RWPE1 (cell line): ENCODE results near the gene PPP1R11.

Experiments
- CTCF ChIA-PET: fragments of 350-600 bp; sonication (Branson Sonifier 250); formaldehyde crosslinking; extraction: SDS; loops from one replicate; lab custom pipeline; 2021; lab: Yijun Ruan, JAX
- POLR2A ChIA-PET: fragments of 400-600 bp; formaldehyde crosslinking; extraction: SDS; loops from one replicate; lab custom pipeline; 2020; ENCODE audit warnings: antibody characterized with exemption; ENCODE audit not compliant: low non-redundant PET; lab: Yijun Ruan, JAX
- DNase-seq: peaks from one replicate; pipeline ENCODE4 v3.0.0; 2012; ENCODE audit warnings: low spot score
- H3K27ac ChIP-seq: fragments of 450-650 bp; 2 replicates; pipeline ENCODE4 v1.5.1; 2017
- CTCF ChIP-seq: fragments of 450-650 bp; conservative IDR thresholded peaks from 2 replicates; pipeline ENCODE4 v1.5.1; 2017; ENCODE audit warnings: low read depth, mild to moderate bottlenecking

The PPP1R11 gene

DNA sequence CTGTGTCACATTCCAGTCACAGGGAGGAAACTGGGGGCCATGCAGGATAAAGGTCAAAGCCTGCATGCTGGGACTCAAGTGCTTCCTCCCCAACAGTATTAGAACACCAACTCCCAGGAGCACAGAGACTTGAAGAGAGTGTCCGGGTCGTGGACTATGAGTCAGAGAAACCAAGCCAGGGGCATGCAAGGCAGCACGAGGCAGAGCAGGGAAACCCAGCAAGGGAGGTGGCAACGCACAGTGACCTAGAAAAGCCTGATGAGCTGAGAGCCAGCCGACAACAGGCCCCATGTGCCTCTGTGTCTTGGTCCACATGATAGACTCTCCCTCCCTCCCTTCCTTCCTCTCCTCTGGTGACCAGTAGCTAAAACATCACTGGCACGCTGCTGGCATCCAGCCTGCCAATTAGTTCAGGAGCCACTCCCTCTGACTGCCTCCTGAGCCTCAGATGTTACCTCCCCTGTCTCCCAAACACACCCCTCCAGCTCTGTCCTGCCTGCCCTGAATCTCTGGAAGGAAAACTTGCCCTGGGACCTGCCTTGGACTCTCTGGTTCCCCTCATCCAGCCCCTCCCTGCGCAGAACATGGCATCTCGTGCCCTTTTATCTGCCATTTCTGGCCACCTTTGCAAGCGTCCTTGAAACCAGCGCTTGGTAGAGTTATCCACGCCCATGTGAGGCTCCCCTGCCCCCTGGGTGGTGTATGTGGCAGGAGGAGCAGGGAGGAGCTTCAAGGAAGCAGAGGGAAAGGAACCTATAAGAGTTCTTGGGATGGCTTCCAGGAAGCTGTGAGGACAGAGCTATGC lies 24.8 kb downstream of the PPP1R11 start:
- DNase-seq: peak; percentile 78
- TF ChIP-seq CTCF: no peak
- POLR2A ChIA-PET: no interaction called here
- CTCF ChIA-PET: interaction anchor here (0.6 to 1.0 kb wide), 2 partner anchors 39 to 78 kb away, joined by 3 to 6 read pairs; no protein-coding TSS in a partner anchor
- H3K27ac ChIP-seq: peak overlapping the region; percentile 44

DNA sequence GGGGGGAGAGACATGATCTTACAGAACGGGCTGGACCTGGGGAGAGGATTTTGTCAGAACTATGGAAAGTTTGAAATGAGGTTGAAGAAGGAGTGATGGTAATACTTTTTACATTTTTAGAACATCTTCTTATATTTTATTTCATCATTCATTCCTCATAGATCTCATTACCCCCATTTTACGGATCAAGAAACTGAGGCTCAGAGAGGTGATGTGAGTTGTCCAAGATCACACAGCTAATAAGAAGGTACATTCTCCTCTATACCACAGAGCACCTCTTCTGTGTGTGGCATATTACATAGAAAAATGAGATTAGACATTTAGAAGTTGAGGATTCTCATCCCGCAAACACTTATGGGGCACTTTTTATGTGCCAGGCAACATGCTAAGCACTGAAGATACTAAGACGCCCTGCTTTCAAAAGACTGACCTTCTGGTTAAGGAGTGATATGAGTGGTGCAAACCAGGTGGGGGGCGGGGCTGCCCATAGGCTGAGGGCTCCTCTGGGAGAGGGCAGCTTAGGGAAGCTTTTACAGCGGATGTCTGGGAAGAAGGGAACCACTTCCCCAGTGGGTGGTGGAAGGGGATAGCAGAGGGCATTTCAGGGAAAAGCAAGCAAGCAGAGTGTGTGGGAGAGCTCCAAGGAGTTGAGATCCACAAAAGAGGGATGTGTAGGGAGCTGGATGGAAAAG lies 26.0 kb downstream of the PPP1R11 start:
- ChIA-PET POLR2A (no interaction called here), CTCF (interaction anchor here (0.7 kb wide), 1 partner anchor 1457 kb away, joined by 3 read pairs; no protein-coding TSS in a partner anchor)
- no peak overlapping the region for H3K27ac ChIP-seq
- DNase-seq: no peak
- TF ChIP-seq CTCF: no peak

GRCh38 chr6:30093951-30094661 lies 27.1 kb downstream of the PPP1R11 start:
- POLR2A ChIA-PET: no interaction called here
- no peak overlapping the region for H3K27ac ChIP-seq
- no peak for TF ChIP-seq CTCF
- no peak for DNase-seq
- CTCF ChIA-PET: interaction anchor here (1.7 kb wide), 1 partner anchor 10 kb away, joined by 8 read pairs; no protein-coding TSS in a partner anchor

DNA sequence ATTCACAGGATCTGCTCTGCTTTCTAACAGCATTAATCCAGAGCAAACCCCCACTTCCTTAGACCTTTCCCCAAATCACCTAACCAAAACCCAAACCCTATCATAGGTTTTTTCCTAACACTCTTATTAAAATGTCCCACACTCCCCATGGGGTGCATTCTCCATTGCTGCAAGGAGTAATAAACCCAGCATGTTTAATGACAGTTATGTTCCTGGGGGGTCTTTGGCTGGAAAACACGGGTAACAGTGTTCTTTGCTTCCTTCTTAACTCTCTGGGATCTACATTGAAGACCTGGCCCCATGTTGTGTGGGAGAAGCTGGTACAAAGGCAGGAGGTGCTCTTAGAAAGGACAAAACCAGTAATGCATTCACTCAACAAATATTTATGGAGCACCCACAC lies 29.8 kb downstream of the PPP1R11 start:
- ChIA-PET CTCF (no interaction called here), POLR2A (no interaction called here)
- TF ChIP-seq CTCF: no peak
- no peak for DNase-seq
- H3K27ac ChIP-seq: no peak overlapping the region

GRCh38 chr6:30097902-30098768 lies 31.1 kb downstream of the PPP1R11 start:
- DNase-seq: no peak
- no peak overlapping the region for H3K27ac ChIP-seq
- POLR2A ChIA-PET: interaction anchor here (0.6 kb wide), 1 partner anchor 31 kb away, joined by 3 read pairs; the partner anchor contains the start of gene PPP1R11
- no peak for TF ChIP-seq CTCF
- CTCF ChIA-PET: interaction anchor here (0.6 kb wide), 1 partner anchor 360 kb away, joined by 3 read pairs; no protein-coding TSS in a partner anchor
